PC-9 (cell line): ENCODE data around the gene SKAP2.

Experiments used
- EZH2 ChIP-seq: fragments of 200-600 bp; sonication (generic); IDR thresholded peaks from 2 replicates; pipeline ENCODE4 v1.8.0; 2017; ENCODE audit warnings: antibody characterized with exemption, low read depth
- TF ChIP-seq, protein P1 (sequence below): fragments of 200-600 bp; sonication (generic); conservative IDR thresholded peaks from 2 replicates; pipeline ENCODE4 v1.6.1; 2017; ENCODE audit warnings: mixed run types, antibody characterized with exemption, mild to moderate bottlenecking, moderate library complexity

DNA sequence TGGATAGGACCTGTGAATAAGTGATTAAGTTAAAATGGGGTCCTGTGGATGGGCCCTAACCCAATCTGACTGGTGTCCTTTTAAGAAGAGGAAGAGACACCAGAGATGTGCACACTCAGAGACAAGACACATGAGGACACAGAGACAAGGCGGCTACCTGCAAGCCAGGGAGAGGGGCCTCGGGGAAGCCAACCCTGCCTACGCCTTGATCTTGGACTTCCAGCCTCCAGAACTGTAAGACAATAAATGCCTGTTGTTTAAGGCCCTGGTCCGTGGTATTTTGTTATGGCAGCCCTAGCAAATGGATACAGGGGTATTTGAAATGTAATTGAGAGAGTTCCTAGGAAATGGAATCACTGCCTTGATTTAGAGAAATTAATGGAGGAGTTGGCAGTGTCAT, 225.3 kb downstream of the SKAP2 start:
- TF ChIP-seq, protein P1, sequence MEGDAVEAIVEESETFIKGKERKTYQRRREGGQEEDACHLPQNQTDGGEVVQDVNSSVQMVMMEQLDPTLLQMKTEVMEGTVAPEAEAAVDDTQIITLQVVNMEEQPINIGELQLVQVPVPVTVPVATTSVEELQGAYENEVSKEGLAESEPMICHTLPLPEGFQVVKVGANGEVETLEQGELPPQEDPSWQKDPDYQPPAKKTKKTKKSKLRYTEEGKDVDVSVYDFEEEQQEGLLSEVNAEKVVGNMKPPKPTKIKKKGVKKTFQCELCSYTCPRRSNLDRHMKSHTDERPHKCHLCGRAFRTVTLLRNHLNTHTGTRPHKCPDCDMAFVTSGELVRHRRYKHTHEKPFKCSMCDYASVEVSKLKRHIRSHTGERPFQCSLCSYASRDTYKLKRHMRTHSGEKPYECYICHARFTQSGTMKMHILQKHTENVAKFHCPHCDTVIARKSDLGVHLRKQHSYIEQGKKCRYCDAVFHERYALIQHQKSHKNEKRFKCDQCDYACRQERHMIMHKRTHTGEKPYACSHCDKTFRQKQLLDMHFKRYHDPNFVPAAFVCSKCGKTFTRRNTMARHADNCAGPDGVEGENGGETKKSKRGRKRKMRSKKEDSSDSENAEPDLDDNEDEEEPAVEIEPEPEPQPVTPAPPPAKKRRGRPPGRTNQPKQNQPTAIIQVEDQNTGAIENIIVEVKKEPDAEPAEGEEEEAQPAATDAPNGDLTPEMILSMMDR: no peak
- TF ChIP-seq EZH2: no peak
